BJ (cell line): ENCODE results near the gene CYP2A7. TPM values are rescaled to one million over a fixed set of nuclear protein-coding genes. Genes with fewer than 3 reads are reported as not detected.
"Not testable (repeated sequence)": the region's sequence is repeated elsewhere in the genome, so short reads cannot be mapped to it uniquely, and the experiment has no call there.

Experiments used
- CTCF ChIA-PET: fragments of 350-600 bp; formaldehyde crosslinking; extraction: SDS; loops from one replicate; lab custom pipeline; 2021; ENCODE audit warnings: antibody characterized with exemption, inconsistent platforms; lab: Yijun Ruan, JAX
- POLR2A ChIA-PET: fragments of 300-600 bp; sonication (Branson Sonifier 250); formaldehyde crosslinking; extraction: SDS; loops from one replicate; lab custom pipeline; 2021; ENCODE audit warnings: antibody characterized with exemption; lab: Charles Lee
- DNase-seq: peaks from one replicate; pipeline ENCODE4 v3.0.0-alpha.2; 2011; ENCODE audit warnings: low read depth
- H3K27me3 ChIP-seq: 2 replicates; pipeline ENCODE4 v1.6.0; 2011; ENCODE audit warnings: low read length; ENCODE audit not compliant: control insufficient read depth, insufficient read depth
- H3K36me3 ChIP-seq: 2 replicates; pipeline ENCODE4 v1.5.1; 2011; ENCODE audit warnings: low read length; ENCODE audit not compliant: control insufficient read depth, insufficient read depth
- H3K4me3 ChIP-seq: 2 replicates; pipeline ENCODE4 v1.5.1; 2011; ENCODE audit warnings: low read depth, mild to moderate bottlenecking, control low read depth, low read length
- polyA plus RNA-seq: library from polyadenylated mRNA; depleted of rRNA; stranded (reverse); fragments of >200 nt; gene quantifications from 2 replicates; pipeline ENCODE4 v1.2.3, GENCODE V29; 2011
- TF ChIP-seq, protein P1 (sequence below): IDR thresholded peaks from 2 replicates; pipeline ENCODE4 v1.5.1; 2011; ENCODE audit warnings: low read depth, mild to moderate bottlenecking, control low read depth, inconsistent platforms, low read length, moderate library complexity; ENCODE audit not compliant: insufficient read depth

Gene CYP2A7
- polyA plus RNA-seq, 1 experiment: not detected

GRCh38 chr19:40872209-40872608, 9.8 kb downstream of the CYP2A7 start:
- ChIA-PET CTCF (no interaction called here), POLR2A (no interaction called here)
- Histone ChIP-seq H3K4me3 (no peak overlapping the region), H3K27me3 (no peaks in the 10 kb centered on the region), H3K36me3 (no peaks in the 10 kb centered on the region)
- TF ChIP-seq, protein P1, sequence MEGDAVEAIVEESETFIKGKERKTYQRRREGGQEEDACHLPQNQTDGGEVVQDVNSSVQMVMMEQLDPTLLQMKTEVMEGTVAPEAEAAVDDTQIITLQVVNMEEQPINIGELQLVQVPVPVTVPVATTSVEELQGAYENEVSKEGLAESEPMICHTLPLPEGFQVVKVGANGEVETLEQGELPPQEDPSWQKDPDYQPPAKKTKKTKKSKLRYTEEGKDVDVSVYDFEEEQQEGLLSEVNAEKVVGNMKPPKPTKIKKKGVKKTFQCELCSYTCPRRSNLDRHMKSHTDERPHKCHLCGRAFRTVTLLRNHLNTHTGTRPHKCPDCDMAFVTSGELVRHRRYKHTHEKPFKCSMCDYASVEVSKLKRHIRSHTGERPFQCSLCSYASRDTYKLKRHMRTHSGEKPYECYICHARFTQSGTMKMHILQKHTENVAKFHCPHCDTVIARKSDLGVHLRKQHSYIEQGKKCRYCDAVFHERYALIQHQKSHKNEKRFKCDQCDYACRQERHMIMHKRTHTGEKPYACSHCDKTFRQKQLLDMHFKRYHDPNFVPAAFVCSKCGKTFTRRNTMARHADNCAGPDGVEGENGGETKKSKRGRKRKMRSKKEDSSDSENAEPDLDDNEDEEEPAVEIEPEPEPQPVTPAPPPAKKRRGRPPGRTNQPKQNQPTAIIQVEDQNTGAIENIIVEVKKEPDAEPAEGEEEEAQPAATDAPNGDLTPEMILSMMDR: no peak
- DNase-seq: no peak

DNA sequence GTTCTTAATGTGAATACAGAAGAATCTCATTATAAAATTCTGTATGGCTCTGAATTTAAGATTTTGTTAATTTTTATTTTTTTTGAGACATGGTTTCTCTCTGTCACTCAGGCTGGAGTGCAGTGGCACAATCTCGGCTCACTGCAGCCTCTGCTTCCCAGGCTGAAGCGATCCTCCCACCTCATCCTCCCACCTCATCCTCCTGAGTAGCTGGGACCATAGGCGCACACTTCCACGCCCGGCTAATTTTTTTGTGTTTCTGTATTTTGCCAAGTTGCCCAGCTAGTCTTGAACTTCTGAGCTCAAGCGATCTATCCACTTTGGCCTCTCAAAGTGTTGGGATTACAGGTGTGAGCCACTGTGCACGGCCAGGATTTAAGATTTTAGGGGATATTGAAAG, 14.3 kb downstream of the CYP2A7 start:
- ChIA-PET POLR2A (no interaction called here), CTCF (no interaction called here)
- H3K27me3 ChIP-seq: no peaks in the 10 kb centered on the region
- H3K36me3 ChIP-seq: no peaks in the 10 kb centered on the region
- H3K4me3 ChIP-seq: no peak overlapping the region
- no peak for DNase-seq
- TF ChIP-seq, protein P1: no peak

GRCh38 chr19:40864739-40865496, 17.1 kb downstream of the CYP2A7 start:
- H3K36me3 ChIP-seq, POLR2A ChIA-PET, H3K4me3 ChIP-seq, CTCF ChIA-PET, H3K27me3 ChIP-seq, DNase-seq: not testable (repeated sequence)

DNA sequence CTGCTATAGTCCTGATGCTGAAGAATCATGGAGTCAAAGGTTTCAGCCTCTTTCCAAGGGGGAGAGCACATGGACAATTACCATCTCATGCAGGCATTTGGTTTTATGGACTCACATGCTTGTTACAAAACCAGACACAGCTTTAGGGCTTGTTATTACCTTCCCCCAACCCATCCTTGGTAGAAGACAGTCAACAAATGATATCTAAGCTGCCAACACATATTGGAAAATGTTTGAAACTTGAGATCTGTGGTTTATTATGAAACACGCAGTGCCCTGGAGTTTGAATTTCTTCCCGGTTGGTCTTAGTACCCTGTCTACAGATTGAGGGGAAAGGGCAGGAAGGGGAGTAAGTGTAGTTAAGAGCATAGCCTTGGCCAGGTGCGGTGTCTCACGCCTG, 19.2 kb downstream of the CYP2A7 start:
- Histone ChIP-seq H3K36me3 (no peaks in the 10 kb centered on the region), H3K27me3 (no peaks in the 10 kb centered on the region), H3K4me3 (no peak overlapping the region)
- CTCF ChIA-PET: interaction anchor here (0.6 to 0.7 kb wide), 2 partner anchors 350 to 1121 kb away, joined by 3 read pairs; no protein-coding TSS in a partner anchor
- TF ChIP-seq, protein P1: no peak
- peak; percentile 52 for DNase-seq
- POLR2A ChIA-PET: no interaction called here

DNA sequence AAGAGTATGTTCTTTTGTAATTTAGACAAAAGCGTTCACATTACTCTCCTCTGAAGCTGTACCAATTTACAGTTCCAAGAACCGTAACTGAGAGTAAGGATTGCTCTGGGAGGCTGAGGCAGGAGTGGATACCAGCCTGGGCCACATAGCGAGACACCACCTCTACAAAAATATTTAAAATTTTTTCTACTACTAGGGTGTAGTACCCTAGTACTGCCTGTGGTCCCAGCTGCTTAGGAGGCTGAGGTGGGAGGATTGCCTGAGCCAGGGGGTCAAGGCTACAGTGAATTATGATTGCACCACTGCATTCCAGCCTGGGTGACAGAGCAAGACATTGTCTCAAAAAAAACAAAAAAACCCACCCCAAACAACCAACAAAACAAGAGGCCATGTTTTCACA, 19.7 kb downstream of the CYP2A7 start:
- no peak overlapping the region for H3K4me3 ChIP-seq
- ChIA-PET CTCF (interaction anchor here (0.6 kb wide), 1 partner anchor 1121 kb away, joined by 3 read pairs; no protein-coding TSS in a partner anchor), POLR2A (no interaction called here)
- DNase-seq: no peak
- no peaks in the 10 kb centered on the region for H3K36me3 ChIP-seq
- no peaks in the 10 kb centered on the region for H3K27me3 ChIP-seq
- TF ChIP-seq, protein P1: 0 out of 2 replicates have a peak, but pooled peaks have one; percentile 7
